ENCODE results near the gene SLC39A1. TPM values are rescaled to one million over a fixed set of nuclear protein-coding genes. Genes with fewer than 3 reads are reported as not detected.
"Not testable (repeated sequence)": the region's sequence is repeated elsewhere in the genome, so short reads cannot be mapped to it uniquely, and the experiment has no call there.

SLC39A1 gene
- polyA plus RNA-seq, 1 donor: 73.7 TPM

DNA sequence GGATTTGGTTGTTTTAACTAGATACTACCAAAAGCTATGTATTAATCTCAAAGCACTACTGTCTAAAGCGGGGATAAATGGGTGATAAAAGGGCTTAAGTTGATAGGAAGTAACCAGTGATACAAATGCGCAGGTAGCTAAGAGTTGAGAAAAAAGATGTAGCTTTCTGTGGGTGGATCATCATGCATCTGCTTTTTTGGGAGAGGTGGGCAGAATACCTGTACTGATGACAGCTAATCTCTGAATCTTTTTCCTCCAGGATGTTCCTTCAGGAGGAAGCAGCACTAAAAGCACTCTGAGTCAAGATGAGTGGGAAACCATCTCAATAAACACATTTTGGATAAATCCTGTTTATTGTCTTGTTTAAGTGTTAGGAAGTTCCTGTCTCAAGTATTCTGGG is 28.5 kb upstream of the SLC39A1 start:
- DNase-seq: no peak
- Histone ChIP-seq H3K36me3 (ENCODE audit: control insufficient read depth, insufficient read depth, low read length) (peaks cover 24% of the 10 kb centered on the region), H3K4me1 (ENCODE audit: control insufficient read depth, insufficient read depth, low read length) (peaks cover 7% of the 10 kb centered on the region), H3K9me3 (ENCODE audit: control insufficient read depth, low read depth, low read length) (no peaks in the 10 kb centered on the region), H3K27ac (ENCODE audit: low read length) (no peak overlapping the region), H3K27me3 (ENCODE audit: control insufficient read depth, insufficient read depth, low read length) (no peaks in the 10 kb centered on the region), H3K4me3 (ENCODE audit: low read length) (peak overlapping the region; percentile 73)
- WGBS (ENCODE audit: insufficient coverage, low lambda C conversion rate): no CpG with 5 or more reads among the region's 2 CpGs

DNA sequence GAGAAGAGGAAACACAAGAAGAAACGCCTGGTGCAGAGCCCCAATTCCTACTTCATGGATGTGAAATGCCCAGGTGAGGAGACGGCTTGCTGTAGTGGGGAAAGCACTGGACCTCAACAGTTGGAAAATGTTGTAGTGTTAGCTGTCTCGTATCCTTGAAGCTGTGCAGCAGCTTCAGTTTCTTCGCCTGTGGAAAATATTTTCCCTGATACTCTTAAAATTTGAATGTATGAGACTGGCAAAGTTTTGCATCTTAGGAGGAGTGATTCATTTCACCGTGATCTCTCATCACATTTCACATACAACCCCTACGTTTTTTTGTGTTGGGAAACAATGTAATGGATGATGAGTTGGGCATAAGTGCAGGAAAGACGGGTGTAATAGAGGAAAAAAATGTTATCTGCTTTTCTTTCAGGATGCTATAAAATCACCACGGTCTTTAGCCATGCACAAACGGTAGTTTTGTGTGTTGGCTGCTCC is 27.9 kb upstream of the SLC39A1 start:
- Histone ChIP-seq H3K36me3 (ENCODE audit: control insufficient read depth, insufficient read depth, low read length) (peaks cover 24% of the 10 kb centered on the region), H3K9me3 (ENCODE audit: control insufficient read depth, low read depth, low read length) (no peaks in the 10 kb centered on the region), H3K4me3 (ENCODE audit: low read length) (peak overlapping the region; percentile 73), H3K27ac (ENCODE audit: low read length) (peak overlapping the region; percentile 52), H3K4me1 (ENCODE audit: control insufficient read depth, insufficient read depth, low read length) (peaks cover 7% of the 10 kb centered on the region), H3K27me3 (ENCODE audit: control insufficient read depth, insufficient read depth, low read length) (no peaks in the 10 kb centered on the region)
- whole genome bisulfite sequencing (ENCODE audit: insufficient coverage, low lambda C conversion rate): no CpG with 5 or more reads among the region's 9 CpGs
- no peak for DNase-seq

DNA sequence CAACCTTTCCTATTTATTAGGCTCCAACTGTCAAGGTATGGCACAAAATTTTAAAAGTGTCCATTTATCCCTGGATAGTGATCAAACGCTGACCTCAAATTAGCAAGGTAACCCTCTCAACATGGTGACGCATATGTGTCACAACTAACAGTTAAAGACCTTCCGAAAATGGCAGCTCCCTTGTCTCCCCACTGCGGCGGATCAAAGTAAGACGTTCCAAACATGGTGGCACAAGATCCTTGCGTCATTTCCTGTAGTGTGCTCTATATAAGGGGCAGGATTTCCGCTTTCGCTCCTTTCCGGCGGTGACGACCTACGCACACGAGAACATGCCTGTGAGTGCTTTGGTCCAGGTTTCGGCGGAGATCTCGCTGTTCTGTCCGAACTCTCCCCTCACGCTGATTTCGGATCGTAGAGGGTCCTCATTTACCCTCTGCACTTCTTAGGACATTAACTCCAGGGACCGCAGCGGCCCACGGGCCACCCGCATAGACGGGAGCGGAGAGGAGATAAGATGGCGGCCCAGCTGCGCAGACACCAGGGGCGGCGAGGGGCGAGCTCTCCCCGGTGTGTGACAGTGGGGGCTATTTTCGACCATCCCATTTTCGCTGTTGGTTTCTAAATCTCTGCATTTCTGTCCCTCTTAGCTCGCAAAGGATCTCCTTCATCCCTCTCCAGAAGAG is 27.3 kb upstream of the SLC39A1 start, which contains the start of gene RPS27:
Gene RPS27 (plus strand): TSS at position 295 of the 683 bp plus-strand sequence. CDS start 35 bp downstream, at position 330.
- peak within 1 kb of the TSS; percentile 52 for H3K27ac ChIP-seq (ENCODE audit: low read length)
- H3K4me1 ChIP-seq (ENCODE audit: control insufficient read depth, insufficient read depth, low read length): peaks cover 9% of the 10 kb centered on the region
- no CpG with 5 or more reads among the region's 36 CpGs for WGBS (ENCODE audit: insufficient coverage, low lambda C conversion rate)

DNA sequence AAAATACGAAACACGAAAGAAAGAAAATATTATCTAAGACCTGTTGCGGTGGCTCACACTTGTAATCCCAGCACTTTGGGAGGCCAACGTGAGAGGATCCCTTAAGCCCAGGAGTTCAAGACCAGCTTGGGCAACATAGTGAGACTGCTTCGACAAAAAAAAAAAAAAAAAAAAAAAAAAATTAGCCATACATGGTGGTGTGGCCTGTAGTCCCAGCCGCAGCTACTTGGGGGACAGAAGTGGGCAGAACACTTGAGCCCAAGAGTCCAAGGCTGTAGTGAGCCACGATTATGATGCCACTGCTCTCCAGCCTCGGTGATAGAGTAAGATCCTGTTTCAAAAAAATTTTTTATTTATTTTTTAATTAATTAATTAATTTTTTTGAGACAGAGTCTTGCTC is 24.3 kb upstream of the SLC39A1 start:
- Histone ChIP-seq H3K27ac (ENCODE audit: low read length) (no peak overlapping the region), H3K4me1 (ENCODE audit: control insufficient read depth, insufficient read depth, low read length) (peaks cover 15% of the 10 kb centered on the region), H3K36me3 (ENCODE audit: control insufficient read depth, insufficient read depth, low read length) (peaks cover 12% of the 10 kb centered on the region), H3K4me3 (ENCODE audit: low read length) (no peak overlapping the region), H3K27me3 (ENCODE audit: control insufficient read depth, insufficient read depth, low read length) (no peaks in the 10 kb centered on the region), H3K9me3 (ENCODE audit: control insufficient read depth, low read depth, low read length) (no peaks in the 10 kb centered on the region)
- no peak for DNase-seq
- 67% methylated on average over 1 of the region's 8 CpGs for whole genome bisulfite sequencing (ENCODE audit: insufficient coverage, low lambda C conversion rate)

More for the DNA sequence above, 27.3 kb upstream of the SLC39A1 start, which contains the start of gene RPS27:
- Histone ChIP-seq H3K36me3 (ENCODE audit: control insufficient read depth, insufficient read depth, low read length) (peaks cover 24% of the 10 kb centered on the region), H3K4me3 (ENCODE audit: low read length) (peak within 1 kb of the TSS; percentile 73), H3K9me3 (ENCODE audit: control insufficient read depth, low read depth, low read length) (no peaks in the 10 kb centered on the region), H3K27me3 (ENCODE audit: control insufficient read depth, insufficient read depth, low read length) (no peaks in the 10 kb centered on the region)
- peak; percentile 98 for DNase-seq

GRCh38 chr1:153985941-153986761 is 22.8 kb upstream of the SLC39A1 start, which contains the start of gene RAB13:
Gene RAB13, minus strand, starts transcription at chr1:153986339. Its CDS starts 103 bp downstream, at chr1:153986236.
- H3K4me3 ChIP-seq (ENCODE audit: low read length): peak within 1 kb of the TSS; percentile 71
- peak within 1 kb of the TSS; percentile 89 for H3K27ac ChIP-seq (ENCODE audit: low read length)
- H3K36me3 ChIP-seq (ENCODE audit: control insufficient read depth, insufficient read depth, low read length): peaks cover 15% of the 10 kb centered on the region
- H3K9me3 ChIP-seq (ENCODE audit: control insufficient read depth, low read depth, low read length): no peaks in the 10 kb centered on the region
- 0% methylated on average over 3 of the region's 32 CpGs for WGBS (ENCODE audit: insufficient coverage, low lambda C conversion rate)
- H3K27me3 ChIP-seq (ENCODE audit: control insufficient read depth, insufficient read depth, low read length): no peaks in the 10 kb centered on the region
- peaks cover 8% of the 10 kb centered on the region for H3K4me1 ChIP-seq (ENCODE audit: control insufficient read depth, insufficient read depth, low read length)
- DNase-seq: peak; percentile 72 to 79

GRCh38 chr1:153985341-153985912 is 22.1 kb upstream of the SLC39A1 start:
- Histone ChIP-seq H3K4me1 (ENCODE audit: control insufficient read depth, insufficient read depth, low read length) (peaks cover 8% of the 10 kb centered on the region), H3K27ac (ENCODE audit: low read length) (peak overlapping the region; percentile 67)

DNA sequence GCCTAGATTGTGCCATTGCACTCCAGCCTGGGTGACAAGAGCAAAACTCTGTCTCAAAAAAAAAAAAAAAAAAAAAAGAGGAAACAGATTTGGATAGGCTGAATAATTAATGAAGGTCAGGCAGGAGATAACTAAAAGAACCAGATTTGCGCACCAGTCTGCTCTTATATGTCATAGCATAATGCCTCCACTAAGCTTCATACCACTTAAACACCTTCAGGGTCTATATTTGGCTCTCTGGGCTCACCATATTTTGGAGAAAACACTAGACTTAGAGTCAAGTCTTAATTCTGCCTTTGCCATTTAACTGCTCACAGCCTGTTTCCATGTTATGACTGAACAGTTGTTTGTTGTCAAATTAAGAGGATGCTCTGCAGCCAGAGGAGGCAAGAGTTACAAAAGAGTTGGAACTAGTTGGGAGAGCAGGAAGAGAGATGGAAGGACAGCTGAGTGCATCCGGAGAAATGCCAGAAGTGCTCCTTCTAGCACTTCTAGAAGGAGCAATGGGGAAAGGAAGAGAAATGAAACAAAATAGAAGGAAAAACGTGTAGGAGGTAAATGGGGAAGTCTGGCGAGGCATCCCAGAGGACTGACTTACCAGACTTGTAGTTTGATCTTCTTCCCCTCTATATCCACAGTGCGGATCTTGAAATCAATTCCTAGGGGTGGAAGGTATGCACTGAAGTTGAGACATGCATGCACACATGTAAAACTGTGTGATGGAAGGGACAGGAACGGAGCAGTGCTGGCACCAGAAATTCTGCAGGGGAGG is 21.0 kb upstream of the SLC39A1 start:
- DNase-seq: no peak
- Histone ChIP-seq H3K36me3 (ENCODE audit: control insufficient read depth, insufficient read depth, low read length) (peaks cover 16% of the 10 kb centered on the region), H3K4me1 (ENCODE audit: control insufficient read depth, insufficient read depth, low read length) (peaks cover 8% of the 10 kb centered on the region), H3K27ac (ENCODE audit: low read length) (no peak overlapping the region), H3K9me3 (ENCODE audit: control insufficient read depth, low read depth, low read length) (no peaks in the 10 kb centered on the region), H3K4me3 (ENCODE audit: low read length) (no peak overlapping the region), H3K27me3 (ENCODE audit: control insufficient read depth, insufficient read depth, low read length) (no peaks in the 10 kb centered on the region)
- 71% methylated on average over 1 of the region's 6 CpGs for WGBS (ENCODE audit: insufficient coverage, low lambda C conversion rate)

More at GRCh38 chr1:153985341-153985912, 22.1 kb upstream of the SLC39A1 start:
- peaks cover 16% of the 10 kb centered on the region for H3K36me3 ChIP-seq (ENCODE audit: control insufficient read depth, insufficient read depth, low read length)
- DNase-seq: peak in 1 of 2 donors; percentile 40
- peak overlapping the region; percentile 71 for H3K4me3 ChIP-seq (ENCODE audit: low read length)
- 17% methylated on average over 5 of the region's 7 CpGs for WGBS (ENCODE audit: insufficient coverage, low lambda C conversion rate)
- H3K9me3 ChIP-seq (ENCODE audit: control insufficient read depth, low read depth, low read length): no peaks in the 10 kb centered on the region
- no peaks in the 10 kb centered on the region for H3K27me3 ChIP-seq (ENCODE audit: control insufficient read depth, insufficient read depth, low read length)

DNA sequence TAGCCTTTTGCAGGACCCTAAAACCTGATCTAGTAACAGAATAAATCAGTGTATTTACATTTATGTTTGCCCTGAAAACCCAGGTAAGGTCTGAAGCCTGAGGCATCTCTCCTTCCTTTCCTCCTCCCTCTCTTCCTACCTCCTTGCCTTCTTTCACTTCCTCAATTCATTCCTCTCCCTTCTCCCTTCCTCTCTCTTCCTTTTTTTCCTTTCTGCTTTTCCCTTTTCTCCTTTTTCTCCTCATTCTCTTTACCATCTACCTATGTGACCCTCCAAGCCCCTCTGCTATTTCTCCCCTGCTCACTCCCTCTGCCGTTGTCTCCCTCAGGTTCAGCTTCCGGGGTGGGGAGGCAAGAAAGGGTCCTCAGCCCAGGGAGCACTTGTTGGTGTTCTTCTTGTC is 18.4 kb upstream of the SLC39A1 start:
- not testable (repeated sequence) for H3K4me3 ChIP-seq (ENCODE audit: low read length); H3K4me1 ChIP-seq (ENCODE audit: control insufficient read depth, insufficient read depth, low read length); H3K9me3 ChIP-seq (ENCODE audit: control insufficient read depth, low read depth, low read length); H3K27me3 ChIP-seq (ENCODE audit: control insufficient read depth, insufficient read depth, low read length); H3K27ac ChIP-seq (ENCODE audit: low read length); DNase-seq
- no CpG with 5 or more reads among the region's 2 CpGs for WGBS (ENCODE audit: insufficient coverage, low lambda C conversion rate)
- peaks cover 16% of the 10 kb centered on the region for H3K36me3 ChIP-seq (ENCODE audit: control insufficient read depth, insufficient read depth, low read length)

GRCh38 chr1:153979091-153979490 is 15.8 kb upstream of the SLC39A1 start:
- H3K9me3 ChIP-seq (ENCODE audit: control insufficient read depth, low read depth, low read length); DNase-seq; H3K27ac ChIP-seq (ENCODE audit: low read length); H3K4me1 ChIP-seq (ENCODE audit: control insufficient read depth, insufficient read depth, low read length); H3K27me3 ChIP-seq (ENCODE audit: control insufficient read depth, insufficient read depth, low read length); H3K4me3 ChIP-seq (ENCODE audit: low read length): not testable (repeated sequence)
- H3K36me3 ChIP-seq (ENCODE audit: control insufficient read depth, insufficient read depth, low read length): peaks cover 32% of the 10 kb centered on the region
- no CpG with 5 or more reads among the region's 12 CpGs for WGBS (ENCODE audit: insufficient coverage, low lambda C conversion rate)

Measured in large intestine (tissue), 3 donors.